Tibial artery (tissue), 4 donors: ENCODE measurements around the gene RNF167.

Source experiments
- DNase-seq, 2 donors: peaks; one replicate each; pipeline ENCODE4 v3.0.0-alpha.2; 2019
- H3K27ac ChIP-seq, 2 donors: fragments of 200-600 bp; sonication (generic) in 1 of 2; 1 replicate in 1 of 2; 2 replicates in 1 of 2; pipeline ENCODE4 v1.5.1; 2018 to 2019; ENCODE audit warnings: mild to moderate bottlenecking in 1 of 2
- H3K27me3 ChIP-seq, 2 donors: fragments of 200-600 bp; sonication (generic) in 1 of 2; one replicate each; pipeline versions ENCODE4 v1.5.1 to v1.6.0; 2016 to 2019
- H3K36me3 ChIP-seq, 3 donors: fragments of 200-600 bp; sonication (generic) in 2 of 3; one replicate each; pipeline ENCODE4 v1.5.1; 2016 to 2019; ENCODE audit warnings: mild to moderate bottlenecking in 2 of 3
- H3K4me1 ChIP-seq, 4 donors: fragments of 200-600 bp; sonication (generic) in 2 of 4; 1 replicate in 3 of 4; 2 replicates in 1 of 4; pipeline ENCODE4 v1.5.1; 2016 to 2019
- H3K4me3 ChIP-seq, 2 donors: fragments of 200-600 bp; sonication (generic) in 1 of 2; 1 replicate in 1 of 2; 2 replicates in 1 of 2; pipeline ENCODE4 v1.5.1; 2018 to 2019; ENCODE audit warnings: mild to moderate bottlenecking in 2 of 2
- H3K9me3 ChIP-seq, 3 donors: fragments of 200-600 bp; sonication (generic) in 1 of 3; one replicate each; pipeline ENCODE4 v1.5.1; 2016 to 2019
- CTCF ChIP-seq, 2 experiments: fragments of 200-600 bp in 1 of 2; fragments of 450-650 bp in 1 of 2; IDR thresholded peaks; one replicate each; pipeline ENCODE4 v1.5.1; 2017 to 2019; ENCODE audit warnings: antibody characterized with exemption in 2 of 2, mild to moderate bottlenecking in 1 of 2, moderate library complexity in 1 of 2
- intact Hi-C: fragments of 100-400 bp; cut with DNase I; formaldehyde crosslinking; loops from one replicate; pipeline ENCODE4 v1.15.0; 2023; ENCODE audit warnings: low total_unique reads

Gene RNF167

GRCh38 chr17:4939796-4940554, at the start of gene RNF167, which contains the start of gene SLC25A11:
Gene RNF167, plus strand, starts transcription at chr17:4940268. Its CDS starts 642 bp downstream, at chr17:4940910.
Gene SLC25A11, minus strand, starts transcription at chr17:4940046. Its CDS starts 136 bp downstream, at chr17:4939910.
- Histone ChIP-seq H3K27ac (peak within 1 kb of the TSS; percentile 85), H3K27me3 (no peaks in the 10 kb centered on the region), H3K4me1 (peaks cover 4 to 54% (median 42%) of the 10 kb centered on the region in 4 donors), H3K36me3 (peaks cover 41 to 63% (median 44%) of the 10 kb centered on the region in 3 donors), H3K9me3 (no peaks in the 10 kb centered on the region), H3K4me3 (peak within 1 kb of the TSS; percentile 83 to 91)
- intact Hi-C loops: loop anchor here (5.0 kb wide), 1 partner anchor 42 kb away; no protein-coding TSS in a partner anchor
- TF ChIP-seq CTCF (IDR thresholded peaks at IDR 0.05): no peak
- peak; percentile 95 to 98 for DNase-seq

- DNase-seq: no peak
- TF ChIP-seq CTCF (IDR thresholded peaks at IDR 0.05): no peak
- Histone ChIP-seq H3K4me3 (no peak overlapping the region), H3K27ac (no peak overlapping the region), H3K9me3 (no peaks in the 10 kb centered on the region), H3K36me3 (peaks cover 84 to 97% (median 90%) of the 10 kb centered on the region in 3 donors), H3K27me3 (peaks cover 0 to 6% of the 10 kb centered on the region in 2 donors), H3K4me1 (no peaks in the 10 kb centered on the region)
- intact Hi-C loops: no loop called here
These were observed 48.4 kb upstream of the RNF167 start for GRCh38 chr17:4891411-4892410.

DNA sequence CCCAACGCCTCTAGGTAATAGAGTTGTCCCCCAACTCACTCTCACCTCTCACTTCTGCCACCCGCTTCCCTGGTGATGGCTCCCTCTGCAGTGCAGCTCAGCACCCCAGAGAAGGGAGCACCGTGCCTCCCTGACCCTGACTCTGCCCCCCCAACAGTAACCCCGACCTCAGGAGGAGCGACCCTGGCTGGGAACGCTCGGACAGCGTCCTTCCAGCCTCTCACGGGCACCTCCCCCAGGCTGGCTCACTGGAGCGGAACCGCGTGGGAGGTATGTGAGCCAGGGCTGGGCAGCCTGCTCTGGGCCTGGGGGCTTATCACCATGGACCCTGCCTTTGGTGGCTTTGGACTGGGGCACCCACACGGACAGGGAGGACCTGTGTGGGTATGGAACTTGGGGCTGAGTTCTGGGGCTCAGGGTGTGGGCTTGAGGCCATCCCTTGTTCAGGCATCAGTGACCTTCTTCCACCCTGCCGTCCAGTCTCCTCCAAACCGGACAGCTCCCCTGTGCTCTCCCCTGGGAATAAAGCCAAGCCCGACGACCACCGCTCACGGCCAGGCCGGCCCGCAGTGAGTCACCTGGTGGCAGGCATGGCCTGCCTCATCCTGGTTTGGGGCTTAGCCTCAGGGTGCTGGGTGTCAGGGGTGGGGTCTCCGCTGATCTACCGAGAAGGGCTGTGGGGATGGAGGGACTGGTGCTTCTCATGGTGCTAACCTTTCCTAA, 47.4 kb upstream of the RNF167 start:
- no peaks in the 10 kb centered on the region for H3K9me3 ChIP-seq
- H3K4me3 ChIP-seq: no peak overlapping the region
- no peaks in the 10 kb centered on the region for H3K4me1 ChIP-seq
- peaks cover 77 to 97% (median 87%) of the 10 kb centered on the region in 3 donors for H3K36me3 ChIP-seq
- no peak for TF ChIP-seq CTCF (IDR thresholded peaks at IDR 0.05)
- peaks cover 0 to 6% of the 10 kb centered on the region in 2 donors for H3K27me3 ChIP-seq
- H3K27ac ChIP-seq: no peak overlapping the region
- intact Hi-C loops: no loop called here
- no peak for DNase-seq

GRCh38 chr17:4893272-4893671, 46.8 kb upstream of the RNF167 start:
- Histone ChIP-seq H3K4me3 (no peak overlapping the region), H3K4me1 (no peaks in the 10 kb centered on the region), H3K9me3 (no peaks in the 10 kb centered on the region), H3K27me3 (peaks cover 0 to 6% of the 10 kb centered on the region in 2 donors), H3K36me3 (peaks cover 75 to 92% (median 81%) of the 10 kb centered on the region in 3 donors), H3K27ac (no peak overlapping the region)
- TF ChIP-seq CTCF (IDR thresholded peaks at IDR 0.05): no peak
- intact Hi-C loops: no loop called here
- DNase-seq: no peak
